B cell (primary cell): ENCODE results near the gene AMDHD2. TPM values are rescaled to one million over a fixed set of nuclear protein-coding genes. Genes with fewer than 3 reads are reported as not detected.

Experiments used
- ATAC-seq: fragments of 200-7000 bp; cut with Tn5 transposase; one replicate; pipeline ENCODE4 v1.10.0; 2021; ENCODE audit warnings: low read depth, mild to moderate bottlenecking, moderate number of reproducible peaks, moderate library complexity
- CTCF ChIA-PET: fragments of 350-600 bp; sonication (Branson Sonifier 250); formaldehyde crosslinking; loops from one replicate; lab custom pipeline; 2021; ENCODE audit warnings: antibody characterized with exemption, inconsistent platforms; lab: Charles Lee
- POLR2A ChIA-PET: fragments of 350-600 bp; sonication (Branson Sonifier 250); formaldehyde crosslinking; loops from one replicate; lab custom pipeline; 2021; ENCODE audit warnings: antibody characterized with exemption; lab: Charles Lee
- DNase-seq: peaks from one replicate; pipeline ENCODE4 v3.0.0; 2013
- H2AFZ ChIP-seq: 2 replicates; pipeline ENCODE4 v1.6.1; 2012; ENCODE audit warnings: mild to moderate bottlenecking, low read depth, low read length; ENCODE audit not compliant: insufficient read depth, poor library complexity, severe bottlenecking
- H3K27ac ChIP-seq, 2 donors: 1 replicate in 1 of 2; 2 replicates in 1 of 2; pipeline ENCODE4 v1.5.1; 2012 to 2013; ENCODE audit warnings: low read length in 2 of 2, mild to moderate bottlenecking in 2 of 2, moderate library complexity in 1 of 2
- H3K27me3 ChIP-seq, 4 experiments: fragments of 200-600 bp in 1 of 4; sonication (generic) in 1 of 4; replicated peaks in 1 of 4; 1 replicate in 2 of 4; 2 replicates in 2 of 4; pipeline versions ENCODE4 v1.6.1 to v1.7.0; 2013 to 2016; ENCODE audit warnings: low read length in 3 of 4, mild to moderate bottlenecking in 2 of 4, mixed read lengths in 1 of 4, moderate library complexity in 1 of 4; ENCODE audit not compliant: insufficient read depth in 4 of 4, control insufficient read depth in 3 of 4; ENCODE audit errors: control extremely low read depth in 1 of 4
- H3K36me3 ChIP-seq, 2 experiments: replicated peaks in 1 of 2; 1 replicate in 1 of 2; 2 replicates in 1 of 2; pipeline versions ENCODE4 v1.6.1 to v1.7.1; 2013; ENCODE audit warnings: low read length in 1 of 2; ENCODE audit not compliant: insufficient read depth in 2 of 2, control insufficient read depth in 1 of 2; ENCODE audit errors: control extremely low read depth in 1 of 2, extremely low read depth in 1 of 2
- H3K4me1 ChIP-seq, 2 donors: fragments of 200-600 bp in 1 of 2; sonication (generic) in 1 of 2; 1 replicate in 1 of 2; 2 replicates in 1 of 2; pipeline versions ENCODE4 v1.5.1 to v1.6.1; 2013 to 2017; ENCODE audit warnings: low read length in 2 of 2; ENCODE audit not compliant: control insufficient read depth in 2 of 2, insufficient read depth in 2 of 2
- H3K4me2 ChIP-seq: replicated peaks from 2 replicates; pipeline ENCODE3; 2012; ENCODE audit warnings: mild to moderate bottlenecking, low read depth, low read length; ENCODE audit not compliant: poor library complexity, severe bottlenecking
- H3K4me3 ChIP-seq, 5 experiments: fragments of 200-600 bp in 1 of 5; sonication (generic) in 1 of 5; 1 replicate in 3 of 5; 2 replicates in 2 of 5; pipeline versions ENCODE4 v1.5.1 to v1.7.0; 2011 to 2016; ENCODE audit warnings: low read length in 4 of 5, mild to moderate bottlenecking in 4 of 5, low read depth in 2 of 5, control low read depth in 1 of 5, moderate library complexity in 1 of 5; ENCODE audit not compliant: insufficient read depth in 1 of 5; ENCODE audit errors: control extremely low read depth in 1 of 5, extremely low read depth in 1 of 5
- H3K79me2 ChIP-seq: fragments of 200-600 bp; sonication (generic); one replicate; pipeline ENCODE4 v1.6.0; 2016; ENCODE audit warnings: low read length; ENCODE audit not compliant: control insufficient read depth, insufficient read depth
- H3K9ac ChIP-seq: fragments of 200-600 bp; sonication (generic); 2 replicates; pipeline ENCODE4 v1.6.1; 2017; ENCODE audit warnings: mild to moderate bottlenecking, low read length, moderate library complexity
- H3K9me3 ChIP-seq, 3 donors: one replicate each; pipeline versions ENCODE4 v1.6.1 to v1.7.1; 2013; ENCODE audit warnings: low read length in 2 of 3; ENCODE audit not compliant: control insufficient read depth in 2 of 3, insufficient read depth in 1 of 3; ENCODE audit errors: control extremely low read depth in 1 of 3
- H4K20me1 ChIP-seq: 2 replicates; pipeline ENCODE4 v1.6.0; 2012; ENCODE audit warnings: mild to moderate bottlenecking, low read length; ENCODE audit not compliant: insufficient read depth, control insufficient read depth, poor library complexity, severe bottlenecking
- H3K27ac Mint-ChIP-seq: one replicate; pipeline ENCODE4 v1.8.0; 2021; ENCODE audit warnings: mixed read lengths
- H3K27me3 Mint-ChIP-seq: one replicate; pipeline ENCODE4 v1.8.0; 2021; ENCODE audit warnings: mixed read lengths
- H3K4me1 Mint-ChIP-seq: one replicate; pipeline ENCODE4 v1.8.0; 2021; ENCODE audit warnings: mixed read lengths
- H3K4me3 Mint-ChIP-seq: one replicate; pipeline ENCODE4 v1.8.0; 2021; ENCODE audit warnings: mixed read lengths
- H3K9me3 Mint-ChIP-seq: one replicate; pipeline ENCODE4 v1.8.0; 2022; ENCODE audit warnings: mixed read lengths; ENCODE audit not compliant: insufficient read depth
- EZH2 ChIP-seq: IDR thresholded peaks from 2 replicates; pipeline ENCODE4 v1.6.1; 2012; ENCODE audit warnings: borderline replicate concordance, low read depth, mild to moderate bottlenecking, moderate library complexity, low read length; ENCODE audit not compliant: insufficient read depth, poor library complexity, severe bottlenecking
- WGBS: methylation state at CpG from one replicate; pipeline ENCODE4 v1.1.5; 2013; ENCODE audit warnings: missing lambda C conversion rate; ENCODE audit not compliant: insufficient coverage; 5-methylcytosine and 5-hydroxymethylcytosine counted together
- intact Hi-C: fragments of 100-400 bp; cut with micrococcal nuclease; formaldehyde crosslinking; loops from one replicate; pipeline ENCODE4 v1.10.0; 2022
- polyA plus RNA-seq: library from polyadenylated mRNA; depleted of rRNA; stranded (reverse); fragments of >200 nt; gene quantifications from 2 replicates; pipeline ENCODE4 v1.2.3, GENCODE V29; 2012
- total RNA-seq, 2 donors: library from RNA; stranded (reverse); fragments of 120-200 nt in 1 of 2; gene quantifications; 1 replicate in 1 of 2; 2 replicates in 1 of 2; pipeline versions ENCODE4 v1.2.3 to v1.2.4, GENCODE V29; 2013 to 2022
- TF ChIP-seq, protein P1 (sequence below): fragments of 200-600 bp; IDR thresholded peaks from one replicate; pipeline ENCODE4 v1.8.0; 2022; ENCODE audit warnings: antibody characterized with exemption, mild to moderate bottlenecking

AMDHD2 gene
- total and polyA plus RNA-seq, 2 donors (not counting 1 experiment from before 2014, with no cell fraction given) = 133 to 209 TPM

DNA sequence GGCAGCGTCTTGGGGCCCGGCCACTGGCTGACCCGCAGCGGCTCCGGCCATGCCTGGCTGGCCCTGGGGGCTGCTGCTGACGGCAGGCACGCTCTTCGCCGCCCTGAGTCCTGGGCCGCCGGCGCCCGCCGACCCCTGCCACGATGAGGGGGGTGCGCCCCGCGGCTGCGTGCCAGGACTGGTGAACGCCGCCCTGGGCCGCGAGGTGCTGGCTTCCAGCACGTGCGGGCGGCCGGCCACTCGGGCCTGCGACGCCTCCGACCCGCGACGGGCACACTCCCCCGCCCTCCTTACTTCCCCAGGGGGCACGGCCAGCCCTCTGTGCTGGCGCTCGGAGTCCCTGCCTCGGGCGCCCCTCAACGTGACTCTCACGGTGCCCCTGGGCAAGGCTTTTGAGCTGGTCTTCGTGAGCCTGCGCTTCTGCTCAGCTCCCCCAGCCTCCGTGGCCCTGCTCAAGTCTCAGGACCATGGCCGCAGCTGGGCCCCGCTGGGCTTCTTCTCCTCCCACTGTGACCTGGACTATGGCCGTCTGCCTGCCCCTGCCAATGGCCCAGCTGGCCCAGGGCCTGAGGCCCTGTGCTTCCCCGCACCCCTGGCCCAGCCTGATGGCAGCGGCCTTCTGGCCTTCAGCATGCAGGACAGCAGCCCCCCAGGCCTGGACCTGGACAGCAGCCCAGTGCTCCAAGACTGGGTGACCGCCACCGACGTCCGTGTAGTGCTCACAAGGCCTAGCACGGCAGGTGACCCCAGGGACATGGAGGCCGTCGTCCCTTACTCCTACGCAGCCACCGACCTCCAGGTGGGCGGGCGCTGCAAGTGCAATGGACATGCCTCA, 48.3 kb upstream of the AMDHD2 start:
- Histone ChIP-seq H3K4me1 (peaks cover 68 to 74% of the 10 kb centered on the region in 2 donors), H3K9me3 (no peaks in the 10 kb centered on the region), H3K9ac (no peak overlapping the region), H3K36me3 (no peaks in the 10 kb centered on the region), H2AFZ (peak overlapping the region; percentile 16), H4K20me1 (peaks cover 36% of the 10 kb centered on the region), H3K4me2 (peak overlapping the region; percentile 76), H3K27ac (no peak overlapping the region), H3K4me3 (peak overlapping the region in 1 of 5 experiments; percentile 29), H3K79me2 (peaks cover 17% of the 10 kb centered on the region), H3K27me3 (peaks cover 0 to 53% (median 33%) of the 10 kb centered on the region in 4 experiments)
- POLR2A ChIA-PET = no interaction called here
- Mint-ChIP-seq H3K27ac (no peak overlapping the region), H3K4me1 (peaks cover 50% of the 10 kb centered on the region), H3K9me3 (no peaks in the 10 kb centered on the region), H3K4me3 (no peak overlapping the region), H3K27me3 (peaks cover 22% of the 10 kb centered on the region)
- intact Hi-C loops = no loop called here
- DNase-seq (peak; percentile 46), ATAC-seq (no peak)
- 31% methylated on average over 61 of the region's 61 CpGs for WGBS
- CTCF ChIA-PET = interaction anchor here (1.5 kb wide), 2 partner anchors 15 to 41 kb away, joined by 3 to 4 read pairs; no protein-coding TSS in a partner anchor
- no peak for TF ChIP-seq EZH2

DNA sequence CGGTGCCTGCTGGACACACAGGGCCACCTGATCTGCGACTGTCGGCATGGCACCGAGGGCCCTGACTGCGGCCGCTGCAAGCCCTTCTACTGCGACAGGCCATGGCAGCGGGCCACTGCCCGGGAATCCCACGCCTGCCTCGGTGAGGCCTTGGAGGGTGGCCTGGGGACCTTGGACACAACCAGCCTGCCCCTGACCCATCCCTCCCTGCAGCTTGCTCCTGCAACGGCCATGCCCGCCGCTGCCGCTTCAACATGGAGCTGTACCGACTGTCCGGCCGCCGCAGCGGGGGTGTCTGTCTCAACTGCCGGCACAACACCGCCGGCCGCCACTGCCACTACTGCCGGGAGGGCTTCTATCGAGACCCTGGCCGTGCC, 47.7 kb upstream of the AMDHD2 start:
- H3K9me3 Mint-ChIP-seq = no peaks in the 10 kb centered on the region
- no peak overlapping the region for H3K27ac ChIP-seq
- POLR2A ChIA-PET = no interaction called here
- peak overlapping the region; percentile 100 for H3K4me2 ChIP-seq
- peaks cover 38% of the 10 kb centered on the region for H4K20me1 ChIP-seq
- no peaks in the 10 kb centered on the region for H3K36me3 ChIP-seq
- peaks cover 21% of the 10 kb centered on the region for H3K79me2 ChIP-seq
- no peaks in the 10 kb centered on the region for H3K9me3 ChIP-seq
- no peak overlapping the region for H3K4me3 ChIP-seq
- peaks cover 22% of the 10 kb centered on the region for H3K27me3 Mint-ChIP-seq
- H3K9ac ChIP-seq = no peak overlapping the region
- WGBS = 96% methylated on average over 27 of the region's 27 CpGs
- no peak overlapping the region for H3K27ac Mint-ChIP-seq
- CTCF ChIA-PET = interaction anchor here (1.5 to 3.2 kb wide), 3 partner anchors 15 to 42 kb away, joined by 4 to 13 read pairs (median 11); partner anchors contain the start of gene CCNF
- DNase-seq (no peak), ATAC-seq (no peak)
- no peak for TF ChIP-seq EZH2
- TF ChIP-seq, protein P1, sequence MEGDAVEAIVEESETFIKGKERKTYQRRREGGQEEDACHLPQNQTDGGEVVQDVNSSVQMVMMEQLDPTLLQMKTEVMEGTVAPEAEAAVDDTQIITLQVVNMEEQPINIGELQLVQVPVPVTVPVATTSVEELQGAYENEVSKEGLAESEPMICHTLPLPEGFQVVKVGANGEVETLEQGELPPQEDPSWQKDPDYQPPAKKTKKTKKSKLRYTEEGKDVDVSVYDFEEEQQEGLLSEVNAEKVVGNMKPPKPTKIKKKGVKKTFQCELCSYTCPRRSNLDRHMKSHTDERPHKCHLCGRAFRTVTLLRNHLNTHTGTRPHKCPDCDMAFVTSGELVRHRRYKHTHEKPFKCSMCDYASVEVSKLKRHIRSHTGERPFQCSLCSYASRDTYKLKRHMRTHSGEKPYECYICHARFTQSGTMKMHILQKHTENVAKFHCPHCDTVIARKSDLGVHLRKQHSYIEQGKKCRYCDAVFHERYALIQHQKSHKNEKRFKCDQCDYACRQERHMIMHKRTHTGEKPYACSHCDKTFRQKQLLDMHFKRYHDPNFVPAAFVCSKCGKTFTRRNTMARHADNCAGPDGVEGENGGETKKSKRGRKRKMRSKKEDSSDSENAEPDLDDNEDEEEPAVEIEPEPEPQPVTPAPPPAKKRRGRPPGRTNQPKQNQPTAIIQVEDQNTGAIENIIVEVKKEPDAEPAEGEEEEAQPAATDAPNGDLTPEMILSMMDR = no peak
- H3K4me1 ChIP-seq = peaks cover 62 to 68% of the 10 kb centered on the region in 2 donors
- peaks cover 46% of the 10 kb centered on the region for H3K4me1 Mint-ChIP-seq
- intact Hi-C loops = no loop called here
- H2AFZ ChIP-seq = no peak overlapping the region
- H3K4me3 Mint-ChIP-seq = peak overlapping the region; percentile 81
- H3K27me3 ChIP-seq = peaks cover 0 to 46% (median 33%) of the 10 kb centered on the region in 4 experiments
